Astrocyte of the cerebellum (primary cell): ENCODE data around the gene PLXND1.

Source experiments
- DNase-seq: peaks from one replicate; pipeline ENCODE4 v3.0.0-alpha.2; 2011; ENCODE audit warnings: low read depth
- H3K4me3 ChIP-seq: 2 replicates; pipeline ENCODE4 v1.5.1; 2011; ENCODE audit warnings: mild to moderate bottlenecking, low read depth, low read length, moderate library complexity
- CTCF ChIP-seq: IDR thresholded peaks from 2 replicates; pipeline ENCODE4 v1.5.1; 2012; ENCODE audit warnings: low read length, low read depth, moderate library complexity, mild to moderate bottlenecking; ENCODE audit errors: missing control alignments
- in situ Hi-C: cut with HindIII; loops from 2 replicates; pipeline ENCODE4 v1.10.0; 2017; ENCODE audit warnings: low sequenced_read_pairs

PLXND1 gene

GRCh38 chr3:129553719-129554118 lies 52.8 kb downstream of the PLXND1 start:
- H3K4me3 ChIP-seq: no peak overlapping the region
- no peak for TF ChIP-seq CTCF
- no peak for DNase-seq
- in situ Hi-C loops: no loop called here

GRCh38 chr3:129553171-129553570 lies 53.3 kb downstream of the PLXND1 start:
- in situ Hi-C loops: no loop called here
- H3K4me3 ChIP-seq: no peak overlapping the region
- no peak for DNase-seq
- TF ChIP-seq CTCF: no peak

- no peak for DNase-seq
- TF ChIP-seq CTCF: no peak
- H3K4me3 ChIP-seq: no peak overlapping the region
- in situ Hi-C loops: no loop called here
Observed at GRCh38 chr3:129552287-129553050, 54.0 kb downstream of the PLXND1 start.

GRCh38 chr3:129549805-129550204 lies 56.7 kb downstream of the PLXND1 start:
- no peak overlapping the region for H3K4me3 ChIP-seq
- in situ Hi-C loops: no loop called here
- no peak for TF ChIP-seq CTCF
- DNase-seq: no peak

- in situ Hi-C loops: no loop called here
- no peak for TF ChIP-seq CTCF
- H3K4me3 ChIP-seq: no peak overlapping the region
- no peak for DNase-seq
Observed at GRCh38 chr3:129549006-129549800, 57.3 kb downstream of the PLXND1 start.

- in situ Hi-C loops: no loop called here
- TF ChIP-seq CTCF: no peak
- no peak overlapping the region for H3K4me3 ChIP-seq
- no peak for DNase-seq
Observed at GRCh38 chr3:129548104-129548965, 58.1 kb downstream of the PLXND1 start.
